Measurements from ENCODE around the gene UQCRQ.

Gene UQCRQ

DNA sequence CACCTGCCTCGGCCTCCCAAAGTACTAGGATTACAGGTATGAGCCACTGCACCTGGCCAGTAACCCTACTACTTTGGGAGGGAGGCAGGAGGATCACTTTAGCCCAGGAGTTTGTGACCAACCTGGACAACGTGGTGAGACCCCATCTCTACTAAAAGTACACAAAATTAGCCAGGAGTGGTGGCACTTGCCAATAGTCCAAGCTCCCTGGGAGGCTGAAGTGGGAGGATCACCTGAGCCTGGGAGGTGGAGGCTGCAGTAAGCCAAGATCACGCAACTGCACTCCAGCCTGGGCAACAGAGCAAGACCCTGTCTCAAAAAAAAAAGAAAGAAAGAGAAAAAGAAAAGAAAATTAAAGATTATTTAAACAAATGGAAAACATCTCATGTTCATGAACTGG, 10.4 kb upstream of the UQCRQ start:
- in situ Hi-C loops (cut with HindIII; ENCODE audit: low pct_ligation_motif_present, low pct_unique_long_range_greater_than_20kb, low sequenced_read_pairs) = no loop called here
- DNase-seq = no peak

DNA sequence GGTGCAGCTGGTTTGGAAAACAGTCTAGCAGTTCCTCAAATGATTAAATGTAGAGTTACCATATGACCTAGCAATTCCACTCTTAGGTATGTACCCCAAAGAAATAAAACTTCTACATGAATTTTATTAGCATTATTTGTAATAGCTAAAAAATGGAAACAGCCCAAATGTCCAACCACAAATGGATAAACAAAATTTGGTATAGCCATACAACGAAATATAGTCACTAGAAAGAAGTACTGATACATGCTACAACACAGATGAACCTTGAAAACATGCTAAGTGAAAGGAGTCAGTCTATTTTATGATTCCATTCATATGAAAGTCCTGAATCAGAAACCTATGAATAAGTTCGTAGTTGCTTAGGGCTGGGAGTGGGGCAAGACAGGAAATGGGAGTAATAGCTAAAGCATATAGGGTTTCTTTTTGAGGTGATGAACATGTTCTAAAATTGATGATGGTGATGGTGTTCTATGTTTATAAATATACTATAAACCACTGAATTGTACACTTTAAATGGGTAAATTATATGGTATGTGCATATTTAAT, 6.5 kb upstream of the UQCRQ start:
- in situ Hi-C loops (cut with HindIII; ENCODE audit: low pct_ligation_motif_present, low pct_unique_long_range_greater_than_20kb, low sequenced_read_pairs) = no loop called here
- no peak for DNase-seq

DNA sequence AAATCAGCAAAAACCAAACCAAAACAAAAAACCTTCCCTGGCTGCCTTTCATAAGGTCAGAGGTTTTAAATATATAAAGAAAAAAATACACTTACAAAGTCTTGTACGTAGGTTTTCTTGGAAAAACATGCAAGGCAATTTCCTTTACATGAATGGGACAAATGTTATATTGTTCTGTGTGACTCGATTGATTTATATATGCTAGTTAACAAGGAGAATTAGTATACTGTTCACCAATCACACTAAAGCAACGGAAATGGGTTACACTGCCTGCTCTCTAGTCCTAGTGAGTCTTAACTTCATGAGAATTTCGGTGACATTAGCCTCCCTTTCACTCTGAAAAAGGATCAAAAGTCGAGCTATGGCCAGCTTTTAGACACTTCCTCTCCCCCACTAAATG, 5.7 kb upstream of the UQCRQ start:
- in situ Hi-C loops (cut with HindIII; ENCODE audit: low pct_ligation_motif_present, low pct_unique_long_range_greater_than_20kb, low sequenced_read_pairs) = no loop called here
- no peak for DNase-seq

DNA sequence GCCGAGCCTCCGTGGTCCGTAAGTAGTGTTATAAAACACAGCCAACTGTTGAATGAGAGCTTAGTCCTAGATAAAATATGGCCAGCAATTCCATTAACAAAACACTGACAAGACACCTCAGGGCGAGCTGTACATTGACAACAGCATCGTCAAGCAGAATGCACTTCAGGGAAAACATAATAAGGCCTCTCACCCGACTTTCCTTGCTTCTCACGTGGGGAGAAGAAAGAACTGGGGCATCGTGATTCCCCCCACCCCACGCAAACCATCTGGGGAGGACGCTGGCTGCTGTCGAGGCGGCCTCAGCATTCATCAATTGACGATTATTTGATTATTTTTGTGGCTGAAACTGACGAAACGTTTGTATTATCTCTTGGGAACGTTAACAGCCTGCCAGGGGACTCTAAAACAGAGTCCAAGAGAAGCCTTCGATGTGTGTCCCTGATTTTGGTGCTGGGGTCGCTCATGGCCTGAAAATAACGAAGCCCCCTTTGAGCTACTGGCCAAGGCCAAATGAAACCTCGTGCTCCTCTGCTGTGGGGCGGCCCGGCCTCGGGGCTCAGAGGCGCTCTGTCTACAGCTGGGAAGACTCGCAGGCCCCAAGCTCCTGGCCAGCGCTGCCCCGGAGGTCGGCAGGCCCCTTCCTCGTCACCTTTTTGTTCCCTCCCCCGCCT, 637 bp upstream of the UQCRQ start:
- in situ Hi-C loops (cut with HindIII; ENCODE audit: low pct_ligation_motif_present, low pct_unique_long_range_greater_than_20kb, low sequenced_read_pairs) = no loop called here
- no peak for DNase-seq

DNA sequence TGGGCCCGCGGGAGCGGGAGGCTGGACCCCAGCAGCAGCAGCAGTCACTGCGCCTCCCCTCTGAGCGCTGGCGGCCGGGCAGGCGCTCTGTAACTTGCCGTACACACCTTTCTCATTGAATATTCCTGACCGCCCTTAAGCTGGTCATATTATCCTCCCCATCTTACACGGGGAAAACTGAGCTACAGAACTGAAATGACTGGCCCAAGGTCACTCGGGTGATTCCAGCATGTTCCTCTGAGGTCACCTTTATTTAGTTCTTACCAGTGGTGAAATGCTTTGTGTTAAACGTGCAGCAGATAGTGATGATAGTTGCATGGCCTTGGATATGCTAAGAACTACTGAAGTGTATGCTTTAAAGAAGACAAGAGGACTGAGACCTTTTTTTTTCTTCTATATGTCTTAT, 607 bp downstream of the UQCRQ start:
- DNase-seq = no peak
- in situ Hi-C loops (cut with HindIII; ENCODE audit: low pct_ligation_motif_present, low pct_unique_long_range_greater_than_20kb, low sequenced_read_pairs) = no loop called here

DNA sequence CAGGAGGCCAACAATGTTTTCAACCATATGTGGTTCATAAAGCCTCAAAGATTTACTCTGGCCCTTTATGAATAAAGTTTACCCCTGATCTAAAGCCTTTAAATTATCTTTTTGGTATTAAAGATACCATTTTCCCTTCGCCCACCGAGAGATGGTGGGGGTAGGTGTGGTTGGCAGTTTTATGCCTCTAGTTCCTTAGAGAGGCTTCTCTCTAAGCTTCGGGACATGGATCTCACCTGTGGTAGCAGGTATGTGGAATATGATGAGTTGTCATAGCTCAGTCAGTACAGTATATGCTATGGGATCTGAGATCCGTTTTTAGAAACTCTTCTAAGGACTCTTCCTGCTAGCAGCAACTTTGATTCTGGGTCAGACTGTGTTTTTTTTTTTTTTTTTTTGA, 2.3 kb downstream of the UQCRQ start:
- in situ Hi-C loops (cut with HindIII; ENCODE audit: low pct_ligation_motif_present, low pct_unique_long_range_greater_than_20kb, low sequenced_read_pairs) = no loop called here
- DNase-seq = no peak

DNA sequence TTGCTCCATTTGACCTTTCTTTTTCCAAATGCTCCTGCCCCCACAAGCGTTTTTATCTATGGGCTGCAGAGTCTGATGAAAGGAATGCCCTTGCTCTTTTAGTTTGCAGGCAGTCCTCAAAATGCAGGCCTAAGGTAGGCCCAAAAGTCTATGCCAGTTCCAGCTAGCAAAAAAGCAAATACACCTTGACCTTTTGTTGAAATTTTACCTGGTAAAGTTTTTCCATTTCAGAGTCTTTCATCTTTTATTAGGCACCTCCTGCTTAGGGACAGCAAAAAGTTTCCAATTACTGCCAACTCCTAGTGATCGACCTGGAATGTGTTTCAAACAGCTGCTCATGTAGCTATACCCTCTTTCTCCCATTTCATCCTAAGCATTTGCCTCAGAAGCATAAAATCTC, 4.4 kb downstream of the UQCRQ start:
- DNase-seq = no peak
- in situ Hi-C loops (cut with HindIII; ENCODE audit: low pct_ligation_motif_present, low pct_unique_long_range_greater_than_20kb, low sequenced_read_pairs) = no loop called here

DNA sequence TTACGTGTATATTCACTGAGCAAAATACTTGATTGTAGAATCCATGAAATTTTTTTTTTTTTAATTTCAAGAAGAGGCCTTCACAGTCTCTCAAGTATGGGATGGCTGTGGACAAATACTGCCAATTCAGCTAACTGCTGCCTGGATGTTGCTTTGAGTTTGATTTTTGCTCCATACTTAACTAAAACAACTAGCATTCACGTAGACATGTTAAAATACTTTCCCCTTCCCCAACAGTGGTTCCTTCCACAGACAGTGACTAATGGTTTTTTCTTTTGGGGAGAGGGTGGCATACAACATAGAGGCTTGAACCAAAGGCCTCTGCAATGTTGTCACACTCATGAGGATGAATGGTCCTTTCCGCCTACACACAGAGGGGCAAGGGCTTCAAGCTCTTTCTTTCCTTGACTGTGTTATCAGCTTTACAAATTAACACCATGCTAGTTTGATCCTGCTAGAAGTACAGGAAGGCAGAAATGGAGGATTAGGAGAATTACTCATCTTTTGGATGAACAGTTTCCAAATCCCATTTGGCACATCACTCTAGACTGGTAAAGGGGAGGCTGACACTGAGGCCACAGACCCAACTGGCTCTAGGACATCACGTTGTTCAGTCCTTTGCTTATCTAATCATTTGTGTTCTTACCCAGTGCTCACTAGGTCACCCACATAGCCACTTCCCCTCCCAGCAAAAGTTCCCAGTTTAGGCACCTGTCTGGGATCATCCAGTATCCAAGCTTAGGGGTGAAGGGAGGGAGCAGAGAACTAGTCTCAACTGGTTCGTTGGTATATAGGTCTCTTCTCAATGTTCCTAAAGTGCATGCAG, 5.2 kb downstream of the UQCRQ start:
- in situ Hi-C loops (cut with HindIII; ENCODE audit: low pct_ligation_motif_present, low pct_unique_long_range_greater_than_20kb, low sequenced_read_pairs) = no loop called here
- DNase-seq = no peak

DNA sequence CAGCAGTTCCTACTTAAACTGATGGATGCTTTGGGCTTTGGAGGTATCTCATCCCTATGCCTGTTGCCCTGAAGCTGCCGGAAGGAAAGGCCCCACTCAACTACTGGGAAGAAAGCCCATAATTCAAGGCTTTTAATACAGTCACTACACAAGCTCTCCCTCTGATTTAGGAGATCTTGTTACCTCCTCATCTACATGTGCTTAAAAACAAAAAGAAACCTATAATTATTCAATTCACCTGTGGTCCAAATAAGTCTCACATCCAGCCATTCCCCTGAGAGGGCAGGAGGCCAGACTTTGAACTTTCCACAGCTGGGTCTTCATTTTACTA, 6.3 kb downstream of the UQCRQ start:
- in situ Hi-C loops (cut with HindIII; ENCODE audit: low pct_ligation_motif_present, low pct_unique_long_range_greater_than_20kb, low sequenced_read_pairs) = no loop called here
- no peak for DNase-seq

DNA sequence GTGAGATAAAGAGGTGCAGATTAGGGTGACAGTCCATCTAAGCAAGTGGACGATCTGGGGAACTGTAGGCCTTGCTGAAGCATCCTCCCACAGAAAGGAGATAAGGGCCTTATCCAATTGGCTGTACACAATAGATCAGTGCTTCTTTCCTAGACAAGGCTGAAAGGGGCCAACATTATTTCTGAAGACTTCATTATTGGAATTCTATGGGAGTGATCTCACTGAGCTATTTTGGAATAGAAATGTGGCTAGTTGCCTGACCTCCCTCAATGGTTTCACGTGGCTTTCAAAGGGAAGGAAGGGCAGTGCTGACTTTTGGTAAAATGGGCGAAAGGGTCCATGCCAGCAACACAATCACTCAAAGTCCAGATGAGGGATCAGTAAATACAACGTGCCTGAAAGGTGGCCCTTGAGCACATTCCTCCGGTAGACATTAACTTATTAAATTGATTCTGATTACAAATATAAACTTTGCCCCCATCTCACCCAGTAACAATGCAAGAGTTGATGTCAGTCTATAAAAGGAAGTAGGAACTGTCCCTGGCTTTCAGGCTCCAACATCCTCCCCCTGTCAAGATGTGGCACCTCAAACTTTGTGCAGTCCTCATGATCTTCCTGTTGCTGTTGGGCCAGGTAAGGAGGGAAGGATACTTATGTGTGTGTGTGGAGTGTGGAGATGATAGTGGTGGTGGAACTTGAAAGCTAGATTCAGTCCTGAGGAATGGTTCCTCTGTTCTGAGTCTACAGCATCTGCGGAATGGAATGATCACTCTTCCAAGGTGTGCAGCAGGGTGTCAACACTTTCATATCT, 6.9 kb downstream of the UQCRQ start, which contains the start of gene LEAP2:
LEAP2 (plus strand) TSS at position 550 of the 811 bp plus-strand sequence; CDS start at position 577, 27 bp downstream.
- in situ Hi-C loops (cut with HindIII; ENCODE audit: low pct_ligation_motif_present, low pct_unique_long_range_greater_than_20kb, low sequenced_read_pairs) = no loop called here
- DNase-seq = no peak

DNA sequence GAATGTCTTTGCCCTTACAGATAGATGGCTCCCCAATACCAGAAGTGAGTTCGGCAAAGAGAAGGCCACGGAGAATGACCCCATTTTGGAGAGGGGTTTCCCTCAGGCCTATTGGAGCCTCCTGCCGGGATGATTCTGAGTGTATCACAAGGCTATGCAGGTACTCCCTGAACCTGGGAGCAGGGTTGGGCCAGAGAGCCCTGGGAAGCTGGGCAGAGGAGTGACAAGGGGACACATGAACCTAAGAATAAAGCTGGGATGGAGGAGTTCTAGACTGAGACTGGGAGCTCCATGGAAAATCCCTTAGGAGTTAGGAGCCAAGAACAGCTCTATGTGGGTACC, 7.5 kb downstream of the UQCRQ start:
- no peak for DNase-seq
- in situ Hi-C loops (cut with HindIII; ENCODE audit: low pct_ligation_motif_present, low pct_unique_long_range_greater_than_20kb, low sequenced_read_pairs) = no loop called here

DNA sequence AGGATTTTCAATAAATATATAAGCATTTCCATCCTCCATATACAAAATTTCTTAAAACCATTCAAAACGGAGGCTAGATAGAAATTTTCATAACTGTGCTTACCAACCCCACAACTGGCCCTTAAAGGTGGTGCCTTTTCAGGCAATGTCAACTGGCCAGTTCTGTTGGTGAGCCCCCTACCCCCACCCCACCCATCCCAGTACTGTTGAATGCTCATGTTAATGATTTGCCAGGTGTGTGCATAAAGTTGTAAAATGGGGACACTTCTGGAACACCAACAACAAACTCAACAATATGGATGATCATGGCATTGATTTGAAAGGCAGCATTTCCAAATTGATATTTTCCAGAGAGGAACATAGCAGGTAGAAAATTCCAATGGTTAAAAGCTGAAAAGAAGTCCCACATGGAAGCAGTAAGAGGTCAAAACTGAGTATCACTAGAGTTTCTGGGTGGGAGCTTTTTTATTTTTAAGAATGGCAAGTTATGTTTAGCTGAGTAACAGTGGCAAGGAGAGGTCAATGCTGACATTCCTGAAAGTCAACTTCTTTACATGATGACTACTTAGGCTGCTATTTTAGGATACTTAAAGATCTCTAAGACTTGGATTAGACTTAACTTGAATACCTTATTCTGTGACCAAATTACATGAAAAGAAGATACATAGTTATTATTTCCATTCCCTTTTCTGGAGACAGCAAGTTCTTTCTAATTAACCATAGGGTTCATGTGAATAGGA, 9.7 kb downstream of the UQCRQ start:
- no peak for DNase-seq
- in situ Hi-C loops (cut with HindIII; ENCODE audit: low pct_ligation_motif_present, low pct_unique_long_range_greater_than_20kb, low sequenced_read_pairs) = no loop called here

DNA sequence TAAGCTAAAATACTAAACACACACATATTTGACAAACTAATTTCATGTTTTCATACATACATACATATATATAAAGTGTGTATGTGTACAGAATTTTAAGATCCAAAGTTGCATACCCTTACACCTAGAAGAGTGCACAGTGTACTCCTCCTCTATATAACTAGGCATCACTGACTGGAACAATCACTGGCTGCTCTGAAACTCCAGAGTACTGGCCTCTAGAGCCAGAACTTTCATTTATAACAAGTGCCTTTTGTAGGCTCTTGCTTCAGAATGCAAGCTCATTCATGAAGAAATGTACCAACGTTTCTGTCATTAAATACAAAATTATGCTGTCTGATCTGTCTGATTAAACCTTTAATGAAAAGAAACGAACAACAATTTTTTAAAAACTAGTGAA, 11.0 kb downstream of the UQCRQ start:
- in situ Hi-C loops (cut with HindIII; ENCODE audit: low pct_ligation_motif_present, low pct_unique_long_range_greater_than_20kb, low sequenced_read_pairs) = no loop called here
- no peak for DNase-seq

DNA sequence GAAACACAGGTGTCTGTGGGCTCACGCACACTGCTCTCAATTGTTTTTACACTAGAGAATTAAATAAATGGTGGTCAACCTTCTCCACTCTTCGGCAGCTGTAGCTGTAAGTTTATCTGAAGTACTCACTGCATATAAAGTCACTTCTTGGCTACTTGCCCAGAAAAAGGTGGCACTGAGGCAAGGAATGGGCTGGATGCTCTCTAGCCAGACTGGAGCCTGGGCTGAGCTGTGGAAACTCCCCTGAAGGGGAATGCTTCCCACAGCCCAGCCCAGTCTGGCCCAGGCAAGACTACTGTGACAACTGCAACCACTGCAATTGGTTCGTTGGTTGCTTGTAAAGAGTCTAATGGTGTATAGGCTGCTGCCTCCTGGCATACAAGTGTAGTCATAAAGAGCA, 11.5 kb downstream of the UQCRQ start:
- no peak for DNase-seq
- in situ Hi-C loops (cut with HindIII; ENCODE audit: low pct_ligation_motif_present, low pct_unique_long_range_greater_than_20kb, low sequenced_read_pairs) = no loop called here

DNA sequence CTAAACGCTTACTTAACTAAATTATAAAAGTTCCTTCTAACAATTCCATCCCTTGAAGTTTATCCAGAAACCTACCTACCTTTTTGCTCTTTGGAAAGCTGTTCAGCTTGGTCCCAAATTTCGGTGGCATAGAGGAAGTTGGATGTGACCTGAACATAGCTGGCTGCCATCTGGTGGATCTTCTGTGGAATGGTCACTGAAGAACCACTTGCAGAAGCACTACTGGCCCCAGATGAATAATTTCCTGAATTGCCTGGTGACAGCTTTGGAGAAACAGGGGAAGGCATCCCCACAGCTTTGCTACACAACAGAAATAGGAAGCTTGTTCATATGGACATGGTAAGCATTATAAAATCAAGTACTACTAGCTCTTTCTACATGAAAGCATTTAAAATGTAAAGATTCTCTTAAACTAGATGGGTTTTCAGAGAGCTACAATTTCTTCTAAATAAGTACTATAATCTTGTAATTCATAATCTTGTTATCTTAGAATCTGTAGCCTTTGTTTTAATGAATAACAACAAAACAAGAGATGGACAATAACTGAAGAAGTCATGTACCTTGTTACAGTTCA, 16.9 kb downstream of the UQCRQ start:
- in situ Hi-C loops (cut with HindIII; ENCODE audit: low pct_ligation_motif_present, low pct_unique_long_range_greater_than_20kb, low sequenced_read_pairs) = no loop called here
- DNase-seq = peak; percentile 60

DNA sequence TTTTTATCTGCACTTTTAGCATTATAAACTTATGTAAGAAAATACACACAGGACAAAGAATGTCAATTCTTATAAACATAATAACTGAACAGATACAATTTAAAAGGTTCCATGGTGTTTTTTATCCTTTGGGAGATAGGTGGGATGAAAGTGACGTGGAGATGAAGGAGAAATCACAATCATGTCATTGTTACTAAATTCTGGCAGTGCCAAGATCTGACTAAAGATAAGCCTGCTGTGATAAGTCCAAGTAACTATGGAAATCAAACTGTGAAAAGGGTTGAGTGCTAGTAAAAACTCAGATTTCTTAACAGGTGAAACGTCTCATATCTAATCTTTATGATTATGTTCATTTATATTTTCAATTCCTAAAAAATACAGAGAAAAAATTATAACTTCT, 18.1 kb downstream of the UQCRQ start:
- in situ Hi-C loops (cut with HindIII; ENCODE audit: low pct_ligation_motif_present, low pct_unique_long_range_greater_than_20kb, low sequenced_read_pairs) = no loop called here
- DNase-seq = no peak

DNA sequence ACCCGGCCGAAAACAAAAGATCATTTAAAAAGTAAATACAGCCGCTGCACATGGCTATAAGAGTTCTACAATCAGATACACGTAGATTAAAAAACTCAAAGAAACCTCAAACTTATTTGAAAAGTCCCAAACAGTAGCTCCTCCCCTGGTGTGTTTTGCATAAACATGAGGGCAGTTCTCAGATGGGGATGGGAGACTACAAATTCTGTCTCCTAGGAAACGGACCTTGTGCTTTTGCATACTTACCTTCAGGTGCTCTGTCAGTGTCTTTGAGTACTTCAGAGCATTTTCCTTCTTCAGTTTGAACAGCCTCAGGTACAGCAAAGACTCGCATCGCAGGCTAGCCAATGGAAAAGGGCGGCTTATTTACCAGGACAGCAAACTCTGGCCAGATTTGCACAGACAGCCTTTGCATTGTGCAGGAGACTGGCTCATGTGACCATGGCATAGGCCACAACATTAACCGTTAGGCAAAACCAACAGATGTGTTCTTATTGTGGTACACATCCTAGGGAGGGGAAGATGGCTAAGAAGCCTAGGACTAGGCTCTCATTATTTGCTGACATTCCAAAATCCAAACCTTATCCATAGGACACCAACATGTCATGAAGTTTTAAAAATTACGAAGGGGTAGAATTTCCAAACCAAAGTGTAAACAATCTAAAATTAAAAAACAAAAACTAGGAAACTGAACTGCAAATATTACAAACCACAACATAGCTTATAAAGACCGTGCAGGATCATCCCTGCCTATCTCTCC, 19.8 kb downstream of the UQCRQ start:
- DNase-seq = no peak
- in situ Hi-C loops (cut with HindIII; ENCODE audit: low pct_ligation_motif_present, low pct_unique_long_range_greater_than_20kb, low sequenced_read_pairs) = no loop called here

DNA sequence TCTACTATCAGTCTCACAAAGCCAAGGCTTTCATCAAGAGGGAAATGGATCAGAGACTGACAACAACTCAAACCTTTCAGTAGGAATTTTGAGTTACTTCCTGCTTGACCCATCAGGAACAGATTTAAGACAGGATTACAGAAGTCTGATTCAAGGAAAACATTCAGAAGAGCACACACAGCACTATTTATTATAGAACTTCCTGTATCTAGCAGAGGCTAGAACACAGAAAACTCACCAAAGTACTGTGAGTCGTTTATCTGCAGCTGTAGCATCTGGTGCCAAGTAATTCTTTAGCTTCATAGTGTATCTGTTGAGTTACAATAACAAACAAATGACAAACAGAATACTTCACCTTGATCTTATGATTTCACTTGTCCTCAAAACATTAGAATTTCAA, 20.8 kb downstream of the UQCRQ start:
- DNase-seq = no peak
- in situ Hi-C loops (cut with HindIII; ENCODE audit: low pct_ligation_motif_present, low pct_unique_long_range_greater_than_20kb, low sequenced_read_pairs) = no loop called here

Data from ACHN (cell line).